ENCODE measurements around the gene PALB2. TPM values are rescaled to one million over a fixed set of nuclear protein-coding genes. Genes with fewer than 3 reads are reported as not detected.

The PALB2 gene
- total and polyA plus RNA-seq, 9 of the 15 experiments (the other 6 are each of a cell fraction or from before 2014, with no cell fraction given) = 7.0 to 25.8 (median 15.2) TPM

DNA sequence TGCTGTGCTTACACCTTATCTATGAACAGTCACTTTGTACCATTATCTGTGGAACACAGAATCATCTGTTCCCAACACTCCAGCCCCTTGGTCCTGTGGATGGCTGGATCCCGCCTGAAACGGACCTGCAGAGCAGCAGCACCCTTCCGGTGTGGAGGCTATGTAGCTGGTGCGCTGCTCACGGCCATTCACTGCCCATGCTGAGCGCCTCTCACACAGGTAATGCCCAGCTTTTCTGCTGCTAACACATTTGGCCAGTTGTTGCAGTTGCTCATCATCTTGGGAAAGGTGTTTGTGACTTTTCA lies 26.2 kb upstream of the PALB2 start (continued):
- TF ChIP-seq, protein P1, sequence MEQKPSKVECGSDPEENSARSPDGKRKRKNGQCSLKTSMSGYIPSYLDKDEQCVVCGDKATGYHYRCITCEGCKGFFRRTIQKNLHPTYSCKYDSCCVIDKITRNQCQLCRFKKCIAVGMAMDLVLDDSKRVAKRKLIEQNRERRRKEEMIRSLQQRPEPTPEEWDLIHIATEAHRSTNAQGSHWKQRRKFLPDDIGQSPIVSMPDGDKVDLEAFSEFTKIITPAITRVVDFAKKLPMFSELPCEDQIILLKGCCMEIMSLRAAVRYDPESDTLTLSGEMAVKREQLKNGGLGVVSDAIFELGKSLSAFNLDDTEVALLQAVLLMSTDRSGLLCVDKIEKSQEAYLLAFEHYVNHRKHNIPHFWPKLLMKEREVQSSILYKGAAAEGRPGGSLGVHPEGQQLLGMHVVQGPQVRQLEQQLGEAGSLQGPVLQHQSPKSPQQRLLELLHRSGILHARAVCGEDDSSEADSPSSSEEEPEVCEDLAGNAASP (IDR thresholded peaks at IDR 0.05) = no peak
- TF ChIP-seq, protein P2, sequence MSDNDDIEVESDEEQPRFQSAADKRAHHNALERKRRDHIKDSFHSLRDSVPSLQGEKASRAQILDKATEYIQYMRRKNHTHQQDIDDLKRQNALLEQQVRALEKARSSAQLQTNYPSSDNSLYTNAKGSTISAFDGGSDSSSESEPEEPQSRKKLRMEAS (CRISPR knock-in tag; IDR thresholded peaks at IDR 0.05) = peak; percentile 34; the same call in 1 of the 2 replicates
- TF ChIP-seq NFIC (IDR thresholded peaks at IDR 0.05) (peak; percentile 84), RBFOX2 (IDR thresholded peaks at IDR 0.05; ENCODE audit: low read depth, low read length) (no peak), ZNF274 (IDR thresholded peaks at IDR 0.05; ENCODE audit: borderline replicate concordance, low read depth, low read length) (no peak), NCOR1 (IDR thresholded peaks at IDR 0.05) (peak; percentile 94), TARDBP (IDR thresholded peaks at IDR 0.05) (0 out of 2 replicates have a peak, but pooled peaks have one; percentile 28), FOXA1 (IDR thresholded peaks at IDR 0.05; ENCODE audit: borderline replicate concordance) (no peak), FOSL1 (tag; conservative IDR thresholded peaks at IDR 0.05) (peak; percentile 66), RCOR1 (IDR thresholded peaks at IDR 0.05; ENCODE audit: borderline replicate concordance in 1 of 2, low read depth in 2 of 2, low read length in 2 of 2) (peak; percentile 32 to 85; a peak in 3 of 4 replicates), GATA2 (CRISPR knock-in tag; IDR thresholded peaks at IDR 0.05) (peak; percentile 95), KDM5B (IDR thresholded peaks at IDR 0.05; ENCODE audit: insufficient replicate concordance, low read depth, low read length) (no peak), NRF1 (conservative IDR thresholded peaks at IDR 0.05 in 1 of 2, IDR thresholded peaks at IDR 0.05 in 1 of 2) (peak in 1 of 2 experiments; percentile 40; a peak in 2 of 4 replicates), STAT5A (IDR thresholded peaks at IDR 0.05; ENCODE audit: borderline replicate concordance, low read length) (peak; percentile 87), JUND (IDR thresholded peaks at IDR 0.05; ENCODE audit: borderline replicate concordance, low read depth, low read length) (peak; percentile 64), JUND (tag; IDR thresholded peaks at IDR 0.05; ENCODE audit: borderline replicate concordance, low read depth, low read length) (peak; percentile 60; the same call in 1 of the 3 replicates), CBX3 (IDR thresholded peaks at IDR 0.05; ENCODE audit: borderline replicate concordance in 1 of 2, low read length in 2 of 2) (peak in 1 of 2 experiments; percentile 39; a peak in 1 of 3 replicates), EZH2 (IDR thresholded peaks at IDR 0.05; ENCODE audit: borderline replicate concordance, low read depth, low read length) (no peak; the same call in 1 of the 2 replicates), POLR2AphosphoS2 (IDR thresholded peaks at IDR 0.05; ENCODE audit: low read length) (no peak), ZFP36 (IDR thresholded peaks at IDR 0.05; ENCODE audit: low read depth, low read length, partially characterized antibody) (no peak)
- TF ChIP-seq, protein P3, sequence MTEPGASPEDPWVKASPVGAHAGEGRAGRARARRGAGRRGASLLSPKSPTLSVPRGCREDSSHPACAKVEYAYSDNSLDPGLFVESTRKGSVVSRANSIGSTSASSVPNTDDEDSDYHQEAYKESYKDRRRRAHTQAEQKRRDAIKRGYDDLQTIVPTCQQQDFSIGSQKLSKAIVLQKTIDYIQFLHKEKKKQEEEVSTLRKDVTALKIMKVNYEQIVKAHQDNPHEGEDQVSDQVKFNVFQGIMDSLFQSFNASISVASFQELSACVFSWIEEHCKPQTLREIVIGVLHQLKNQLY (CRISPR knock-in tag; conservative IDR thresholded peaks at IDR 0.05) = no peak
- TF ChIP-seq, protein P4, sequence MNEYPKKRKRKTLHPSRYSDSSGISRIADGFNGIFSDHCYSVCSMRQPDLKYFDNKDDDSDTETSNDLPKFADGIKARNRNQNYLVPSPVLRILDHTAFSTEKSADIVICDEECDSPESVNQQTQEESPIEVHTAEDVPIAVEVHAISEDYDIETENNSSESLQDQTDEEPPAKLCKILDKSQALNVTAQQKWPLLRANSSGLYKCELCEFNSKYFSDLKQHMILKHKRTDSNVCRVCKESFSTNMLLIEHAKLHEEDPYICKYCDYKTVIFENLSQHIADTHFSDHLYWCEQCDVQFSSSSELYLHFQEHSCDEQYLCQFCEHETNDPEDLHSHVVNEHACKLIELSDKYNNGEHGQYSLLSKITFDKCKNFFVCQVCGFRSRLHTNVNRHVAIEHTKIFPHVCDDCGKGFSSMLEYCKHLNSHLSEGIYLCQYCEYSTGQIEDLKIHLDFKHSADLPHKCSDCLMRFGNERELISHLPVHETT (CRISPR knock-in tag; conservative IDR thresholded peaks at IDR 0.05 in 1 of 2, IDR thresholded peaks at IDR 0.05 in 1 of 2) = peak in 1 of 2 experiments; percentile 51; a peak in 1 of 4 replicates
- TF ChIP-seq, protein P5, sequence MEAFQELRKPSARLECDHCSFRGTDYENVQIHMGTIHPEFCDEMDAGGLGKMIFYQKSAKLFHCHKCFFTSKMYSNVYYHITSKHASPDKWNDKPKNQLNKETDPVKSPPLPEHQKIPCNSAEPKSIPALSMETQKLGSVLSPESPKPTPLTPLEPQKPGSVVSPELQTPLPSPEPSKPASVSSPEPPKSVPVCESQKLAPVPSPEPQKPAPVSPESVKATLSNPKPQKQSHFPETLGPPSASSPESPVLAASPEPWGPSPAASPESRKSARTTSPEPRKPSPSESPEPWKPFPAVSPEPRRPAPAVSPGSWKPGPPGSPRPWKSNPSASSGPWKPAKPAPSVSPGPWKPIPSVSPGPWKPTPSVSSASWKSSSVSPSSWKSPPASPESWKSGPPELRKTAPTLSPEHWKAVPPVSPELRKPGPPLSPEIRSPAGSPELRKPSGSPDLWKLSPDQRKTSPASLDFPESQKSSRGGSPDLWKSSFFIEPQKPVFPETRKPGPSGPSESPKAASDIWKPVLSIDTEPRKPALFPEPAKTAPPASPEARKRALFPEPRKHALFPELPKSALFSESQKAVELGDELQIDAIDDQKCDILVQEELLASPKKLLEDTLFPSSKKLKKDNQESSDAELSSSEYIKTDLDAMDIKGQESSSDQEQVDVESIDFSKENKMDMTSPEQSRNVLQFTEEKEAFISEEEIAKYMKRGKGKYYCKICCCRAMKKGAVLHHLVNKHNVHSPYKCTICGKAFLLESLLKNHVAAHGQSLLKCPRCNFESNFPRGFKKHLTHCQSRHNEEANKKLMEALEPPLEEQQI (IDR thresholded peaks at IDR 0.05) = 0 out of 2 replicates have a peak, but pooled peaks have one; percentile 50

All from K562 (cell line).